Fibroblast of mammary gland (primary cell): Measurements from ENCODE around the gene DNM3.

Experiments used
- DNase-seq: peaks from one replicate; pipeline ENCODE4 v3.0.0-alpha.2; 2010; ENCODE audit warnings: low read depth
- H3K4me3 ChIP-seq: 2 replicates; pipeline ENCODE4 v1.5.1; 2011; ENCODE audit warnings: low read depth, mild to moderate bottlenecking, low read length, moderate library complexity; ENCODE audit not compliant: control insufficient read depth
- TF ChIP-seq, protein P1 (sequence below): conservative IDR thresholded peaks from 2 replicates; pipeline ENCODE4 v1.5.1; 2011; ENCODE audit warnings: low read depth, low read length, inconsistent platforms; ENCODE audit not compliant: control insufficient read depth, insufficient read depth

Gene DNM3

DNA sequence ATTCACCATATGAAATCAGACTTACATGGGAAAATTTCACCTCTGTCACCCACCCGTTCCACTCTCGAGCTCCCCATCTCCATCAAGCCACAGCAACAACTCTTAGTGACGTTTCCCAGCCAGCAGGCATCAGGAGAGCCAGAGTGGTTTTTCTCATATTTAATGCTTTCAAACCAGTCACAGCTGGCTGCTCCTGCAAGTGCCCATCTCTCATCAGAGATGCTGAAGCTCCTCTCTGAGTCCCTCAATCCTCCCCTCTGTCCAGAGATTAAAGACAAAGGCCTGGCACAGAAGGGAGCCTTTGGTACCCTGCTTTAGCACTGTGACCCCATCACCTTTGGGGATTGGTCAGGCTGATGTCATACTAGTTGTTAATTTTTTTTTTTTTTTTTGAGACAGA is 277.3 kb downstream of the DNM3 start:
- DNase-seq: no peak
- TF ChIP-seq, protein P1, sequence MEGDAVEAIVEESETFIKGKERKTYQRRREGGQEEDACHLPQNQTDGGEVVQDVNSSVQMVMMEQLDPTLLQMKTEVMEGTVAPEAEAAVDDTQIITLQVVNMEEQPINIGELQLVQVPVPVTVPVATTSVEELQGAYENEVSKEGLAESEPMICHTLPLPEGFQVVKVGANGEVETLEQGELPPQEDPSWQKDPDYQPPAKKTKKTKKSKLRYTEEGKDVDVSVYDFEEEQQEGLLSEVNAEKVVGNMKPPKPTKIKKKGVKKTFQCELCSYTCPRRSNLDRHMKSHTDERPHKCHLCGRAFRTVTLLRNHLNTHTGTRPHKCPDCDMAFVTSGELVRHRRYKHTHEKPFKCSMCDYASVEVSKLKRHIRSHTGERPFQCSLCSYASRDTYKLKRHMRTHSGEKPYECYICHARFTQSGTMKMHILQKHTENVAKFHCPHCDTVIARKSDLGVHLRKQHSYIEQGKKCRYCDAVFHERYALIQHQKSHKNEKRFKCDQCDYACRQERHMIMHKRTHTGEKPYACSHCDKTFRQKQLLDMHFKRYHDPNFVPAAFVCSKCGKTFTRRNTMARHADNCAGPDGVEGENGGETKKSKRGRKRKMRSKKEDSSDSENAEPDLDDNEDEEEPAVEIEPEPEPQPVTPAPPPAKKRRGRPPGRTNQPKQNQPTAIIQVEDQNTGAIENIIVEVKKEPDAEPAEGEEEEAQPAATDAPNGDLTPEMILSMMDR: no peak

DNA sequence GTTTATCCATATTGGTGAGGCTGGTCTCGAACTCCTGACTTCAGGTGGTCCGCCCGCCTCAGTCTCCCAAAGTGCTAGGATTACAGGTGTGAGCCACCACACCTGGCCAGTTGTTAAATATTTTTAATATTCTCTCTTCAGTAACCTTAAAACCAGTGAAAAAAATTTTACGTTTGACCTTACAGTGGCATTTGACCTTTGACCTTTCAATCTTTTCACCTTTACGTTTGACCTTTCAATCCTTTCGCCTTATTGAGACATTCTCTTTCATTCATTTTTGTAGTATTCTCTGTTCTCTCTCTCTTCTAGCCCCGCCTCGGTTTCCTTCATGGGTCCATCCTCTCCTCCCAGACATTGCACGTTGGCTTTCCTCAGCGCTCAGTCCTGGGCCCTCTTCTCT is 277.9 kb downstream of the DNM3 start:
- no peak for DNase-seq
- TF ChIP-seq, protein P1: no peak
- H3K4me3 ChIP-seq: no peak overlapping the region

More for the DNA sequence above, 277.3 kb downstream of the DNM3 start:
- no peak overlapping the region for H3K4me3 ChIP-seq

DNA sequence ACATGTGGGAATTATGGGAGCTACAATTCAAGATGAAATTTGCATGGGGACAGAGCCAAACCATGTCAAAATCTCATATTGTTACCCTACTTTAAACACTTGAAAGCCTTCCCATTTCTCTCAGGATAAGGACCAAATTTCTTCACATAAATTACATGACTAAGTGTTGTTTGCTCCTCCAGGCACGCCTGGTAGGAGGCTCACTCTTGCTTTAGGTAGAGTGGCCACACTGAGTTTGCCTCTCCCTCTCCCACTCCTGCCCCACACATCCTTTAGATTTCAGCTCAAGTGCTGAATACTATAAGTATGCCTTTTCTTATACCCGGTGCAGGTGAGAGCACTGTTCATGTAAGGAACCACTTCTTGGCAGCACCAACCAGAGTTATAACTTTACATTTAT is 279.1 kb downstream of the DNM3 start:
- TF ChIP-seq, protein P1: no peak
- DNase-seq: no peak
- no peak overlapping the region for H3K4me3 ChIP-seq

DNA sequence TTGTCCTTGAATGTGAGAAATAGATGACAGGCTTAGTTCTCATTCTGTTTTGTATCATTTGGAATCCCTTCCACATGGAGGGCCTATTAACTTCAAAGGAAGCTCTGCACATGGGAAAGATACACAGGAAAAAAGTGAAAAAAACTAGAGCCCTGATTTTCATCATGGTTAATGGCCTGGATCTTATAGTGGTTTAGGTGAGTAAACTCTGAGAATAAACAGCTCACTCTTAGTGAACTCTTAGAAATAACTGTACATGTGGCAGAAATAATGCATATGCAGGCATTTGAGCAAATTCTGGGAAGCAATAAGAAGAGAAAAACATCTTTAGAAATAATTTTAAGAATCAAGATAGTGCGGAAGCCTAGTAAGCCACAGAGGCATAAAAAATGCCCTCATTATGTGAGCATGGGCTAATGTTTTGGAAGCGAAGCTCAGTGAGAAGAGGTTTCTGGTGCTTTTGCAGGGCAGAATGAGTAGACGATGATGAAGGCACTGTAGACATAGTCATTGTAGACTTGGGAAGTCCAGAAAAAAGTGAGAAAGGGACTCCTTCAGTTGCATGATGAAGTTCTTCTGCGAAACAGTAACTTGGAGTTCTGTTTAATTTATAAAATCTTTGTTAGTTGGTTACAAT is 279.9 kb downstream of the DNM3 start:
- TF ChIP-seq, protein P1: no peak
- DNase-seq: no peak
- H3K4me3 ChIP-seq: no peak overlapping the region

DNA sequence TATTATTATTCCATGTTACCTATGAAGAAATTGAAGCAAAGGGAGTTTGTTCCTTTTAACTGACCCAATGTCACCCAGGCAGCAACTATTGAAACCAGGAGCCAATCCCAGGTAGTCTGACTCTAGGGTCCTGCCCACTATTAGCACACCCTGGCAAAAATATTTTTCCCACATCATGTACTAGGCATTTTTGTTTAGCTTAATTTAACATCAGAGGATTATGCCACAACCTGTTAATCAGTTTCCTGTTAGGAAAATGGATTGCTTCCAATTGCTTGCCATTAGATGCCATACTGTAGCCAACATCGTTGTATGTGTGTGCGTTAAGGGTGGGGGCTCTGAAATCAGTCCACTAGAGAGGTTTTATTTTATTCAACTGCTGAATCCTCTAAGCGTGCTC is 281.1 kb downstream of the DNM3 start:
- TF ChIP-seq, protein P1: no peak
- DNase-seq: no peak
- H3K4me3 ChIP-seq: no peak overlapping the region

DNA sequence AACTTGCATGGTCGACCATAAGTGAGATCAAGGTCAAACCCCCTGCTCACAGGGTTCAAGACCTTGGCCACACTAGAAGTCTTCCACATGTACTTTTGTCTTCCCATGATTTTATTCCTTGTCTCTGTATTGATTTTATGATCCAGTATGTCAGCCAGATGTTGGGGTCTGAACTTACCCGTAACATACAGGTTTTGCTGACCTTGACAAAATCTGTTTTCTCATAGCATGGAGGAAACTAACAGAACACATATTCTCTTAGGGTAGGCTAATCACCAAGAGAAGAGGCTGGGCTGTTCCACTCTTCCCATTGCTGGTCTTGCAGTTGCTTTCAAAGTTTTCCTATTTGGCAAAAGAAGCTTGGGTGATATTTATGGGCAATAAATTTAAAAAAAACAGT is 284.0 kb downstream of the DNM3 start:
- no peak overlapping the region for H3K4me3 ChIP-seq
- DNase-seq: no peak

More for the DNA sequence above, 284.0 kb downstream of the DNM3 start:
- TF ChIP-seq, protein P1: no peak
